Mesothelial cell of epicardium (in vitro differentiated cells): ENCODE data around the gene KIF20B. TPM values are rescaled to one million over a fixed set of nuclear protein-coding genes. Genes with fewer than 3 reads are reported as not detected.
"Not testable (repeated sequence)": the region's sequence is repeated elsewhere in the genome, so short reads cannot be mapped to it uniquely, and the experiment has no call there.

Experiments
- DNase-seq, 2 experiments: peaks; one replicate each; pipeline ENCODE4 v3.0.0; 2021; ENCODE audit warnings: low spot score in 2 of 2; ENCODE audit not compliant: unreplicated experiment in 2 of 2
- H3K27ac Mint-ChIP-seq: 2 replicates; pipeline ENCODE4 v1.8.0; 2021; ENCODE audit warnings: mixed read lengths
- H3K27me3 Mint-ChIP-seq: 2 replicates; pipeline ENCODE4 v1.8.0; 2021; ENCODE audit warnings: low read depth, mixed read lengths
- H3K36me3 Mint-ChIP-seq: 2 replicates; pipeline ENCODE4 v1.8.0; 2021; ENCODE audit warnings: mixed read lengths
- H3K4me1 Mint-ChIP-seq: 2 replicates; pipeline ENCODE4 v1.8.0; 2021; ENCODE audit warnings: mixed read lengths
- H3K4me3 Mint-ChIP-seq: 2 replicates; pipeline ENCODE4 v1.8.0; 2021; ENCODE audit warnings: mild to moderate bottlenecking, moderate library complexity, mixed read lengths
- H3K9me3 Mint-ChIP-seq: 2 replicates; pipeline ENCODE4 v1.8.0; 2021; ENCODE audit warnings: mixed read lengths
- total RNA-seq: library from RNA; stranded (reverse); gene quantifications from 3 replicates; pipeline ENCODE4 v1.2.1, GENCODE V29; 2021
- TF ChIP-seq, protein P1 (sequence below): fragments of 200-600 bp; sonication (generic); IDR thresholded peaks from one replicate; pipeline ENCODE4 v1.5.0; 2021; ENCODE audit warnings: antibody characterized with exemption; ENCODE audit not compliant: unreplicated experiment

KIF20B gene
- total RNA-seq, 1 donor from 2014 or later, result 20.4 TPM

DNA sequence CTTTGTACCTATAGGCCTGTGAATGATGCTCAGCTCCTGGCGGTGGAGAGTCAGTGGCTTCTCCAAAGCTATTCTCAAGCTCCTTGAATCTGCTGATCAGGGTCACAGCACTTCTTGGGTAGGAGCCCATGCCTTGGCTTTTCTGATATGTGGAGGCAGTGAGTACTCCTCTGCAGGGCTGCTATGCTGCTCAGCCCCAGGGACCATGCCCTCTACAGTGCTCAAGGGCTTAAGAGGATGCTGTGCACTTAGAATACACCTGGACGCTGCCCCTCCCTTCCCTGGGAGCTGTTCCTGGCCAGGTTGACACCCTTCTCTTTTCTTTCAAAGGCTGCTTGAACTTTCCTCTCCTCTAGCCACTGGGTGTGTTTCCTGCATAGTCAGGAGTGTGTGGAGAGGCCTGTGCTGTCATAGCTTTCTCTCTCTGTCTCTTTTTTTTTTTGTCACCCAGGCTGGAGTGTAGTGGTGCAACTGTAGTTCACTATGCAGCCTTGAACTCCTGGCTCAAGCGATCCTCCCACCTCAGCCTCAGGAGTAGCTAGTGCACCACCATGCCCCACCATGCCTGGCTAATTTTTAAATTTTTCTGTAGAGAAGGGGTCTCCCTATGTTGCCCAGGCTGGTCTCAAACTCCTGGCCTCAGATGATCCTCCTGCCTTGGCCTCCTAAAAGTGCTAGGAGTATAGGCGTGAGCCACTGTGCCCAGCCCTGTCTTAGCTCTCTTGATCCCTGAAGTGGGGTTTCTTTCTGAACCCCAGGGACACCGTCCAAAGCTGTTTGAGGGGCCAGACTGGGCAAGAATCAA is 113.9 kb downstream of the KIF20B start:
- H3K27ac Mint-ChIP-seq, result no peak overlapping the region
- peaks cover 38% of the 10 kb centered on the region for H3K9me3 Mint-ChIP-seq
- DNase-seq, result no peak
- H3K4me1 Mint-ChIP-seq, result peaks cover 18% of the 10 kb centered on the region
- no peaks in the 10 kb centered on the region for H3K27me3 Mint-ChIP-seq
- H3K36me3 Mint-ChIP-seq, result peaks cover 9% of the 10 kb centered on the region
- H3K4me3 Mint-ChIP-seq, result no peak overlapping the region
- TF ChIP-seq, protein P1, sequence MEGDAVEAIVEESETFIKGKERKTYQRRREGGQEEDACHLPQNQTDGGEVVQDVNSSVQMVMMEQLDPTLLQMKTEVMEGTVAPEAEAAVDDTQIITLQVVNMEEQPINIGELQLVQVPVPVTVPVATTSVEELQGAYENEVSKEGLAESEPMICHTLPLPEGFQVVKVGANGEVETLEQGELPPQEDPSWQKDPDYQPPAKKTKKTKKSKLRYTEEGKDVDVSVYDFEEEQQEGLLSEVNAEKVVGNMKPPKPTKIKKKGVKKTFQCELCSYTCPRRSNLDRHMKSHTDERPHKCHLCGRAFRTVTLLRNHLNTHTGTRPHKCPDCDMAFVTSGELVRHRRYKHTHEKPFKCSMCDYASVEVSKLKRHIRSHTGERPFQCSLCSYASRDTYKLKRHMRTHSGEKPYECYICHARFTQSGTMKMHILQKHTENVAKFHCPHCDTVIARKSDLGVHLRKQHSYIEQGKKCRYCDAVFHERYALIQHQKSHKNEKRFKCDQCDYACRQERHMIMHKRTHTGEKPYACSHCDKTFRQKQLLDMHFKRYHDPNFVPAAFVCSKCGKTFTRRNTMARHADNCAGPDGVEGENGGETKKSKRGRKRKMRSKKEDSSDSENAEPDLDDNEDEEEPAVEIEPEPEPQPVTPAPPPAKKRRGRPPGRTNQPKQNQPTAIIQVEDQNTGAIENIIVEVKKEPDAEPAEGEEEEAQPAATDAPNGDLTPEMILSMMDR, result no peak

GRCh38 chr10:89819008-89819407 is 117.6 kb downstream of the KIF20B start:
- DNase-seq, H3K27ac Mint-ChIP-seq, H3K36me3 Mint-ChIP-seq, H3K27me3 Mint-ChIP-seq, H3K4me3 Mint-ChIP-seq: not testable (repeated sequence)
- peaks cover 13% of the 10 kb centered on the region for H3K4me1 Mint-ChIP-seq
- H3K9me3 Mint-ChIP-seq, result peaks cover 28% of the 10 kb centered on the region

Other genes with a start within 250 kb of the KIF20B start
- gene SLC16A12, start 166.0 kb upstream of the KIF20B start, total RNA-seq, result 3.0 to 3.1 TPM (median 3.1 TPM) in 3 replicates
- 24.0 to 27.2 TPM (median 24.4 TPM) in 3 replicates for gene PANK1, start 56.3 kb upstream of the KIF20B start, total RNA-seq